K562 (cell line): Measurements from ENCODE around the gene PRRT1. TPM values are rescaled to one million over a fixed set of nuclear protein-coding genes. Genes with fewer than 3 reads are reported as not detected.

Source experiments
- C11orf30 ChIP-seq: fragments of 450-650 bp; IDR thresholded peaks from 2 replicates; pipeline ENCODE4 v1.6.1; 2016; ENCODE audit warnings: low read depth, mild to moderate bottlenecking
- ELF1 ChIP-seq: fragments of 200-800 bp; sonication (Bioruptor generic); IDR thresholded peaks from 2 replicates; pipeline ENCODE4 v1.6.1; 2016; ENCODE audit warnings: missing genetic modification characterization, missing compliant biosample characterization
- FOXP1 ChIP-seq: sonication (generic); formaldehyde crosslinking; IDR thresholded peaks from 2 replicates; pipeline ENCODE4 v1.8.0; 2022; ENCODE audit warnings: mild to moderate bottlenecking, missing genetic modification reagents
- FUS ChIP-seq: fragments of 200-400 bp; formaldehyde crosslinking; optimal IDR thresholded peaks from 2 replicates; pipeline ENCODE3; 2017; ENCODE audit warnings: low read depth, low read length
- HMGN3 ChIP-seq: IDR thresholded peaks from 2 replicates; pipeline ENCODE4 v1.6.1; 2011; ENCODE audit warnings: borderline replicate concordance, low read depth, mild to moderate bottlenecking, mixed read lengths, low read length; ENCODE audit not compliant: insufficient read length; ENCODE audit errors: extremely low read depth
- JUN ChIP-seq, 2 experiments: sonication (generic) in 1 of 2; formaldehyde crosslinking in 1 of 2; IDR thresholded peaks; 2 replicates each; pipeline versions ENCODE4 v1.6.1 to v1.8.0; 2012 to 2022; ENCODE audit warnings: borderline replicate concordance in 2 of 2, mild to moderate bottlenecking in 2 of 2, improper control_type of control experiment in 1 of 2, low read depth in 1 of 2, low read length in 1 of 2, missing genetic modification reagents in 1 of 2
- MBD1 ChIP-seq: fragments of 250-450 bp; sonication (Bioruptor Pico); IDR thresholded peaks from 2 replicates; pipeline ENCODE4 v1.8.0; 2022; ENCODE audit warnings: inconsistent platforms
- MEIS2 ChIP-seq: fragments of 450-650 bp; IDR thresholded peaks from 2 replicates; pipeline ENCODE4 v1.6.1; 2014; ENCODE audit warnings: mild to moderate bottlenecking; ENCODE audit not compliant: partially characterized antibody
- PATZ1 ChIP-seq: fragments of 250-450 bp; sonication (Bioruptor Pico); IDR thresholded peaks from 2 replicates; pipeline ENCODE4 v1.5.0; 2020; ENCODE audit warnings: mild to moderate bottlenecking, borderline replicate concordance
- POLR3A ChIP-seq: IDR thresholded peaks from 2 replicates; pipeline ENCODE4 v1.6.1; 2011; ENCODE audit warnings: borderline replicate concordance, mild to moderate bottlenecking, moderate library complexity; ENCODE audit not compliant: insufficient read length, insufficient read depth; ENCODE audit errors: extremely low read depth
- SIN3A ChIP-seq, 2 experiments: fragments of 150-350 bp in 1 of 2; IDR thresholded peaks; 2 replicates each; pipeline ENCODE4 v1.6.1; 2011 to 2016; ENCODE audit warnings: borderline replicate concordance in 2 of 2, low read depth in 2 of 2, low read length in 2 of 2, mild to moderate bottlenecking in 2 of 2, moderate library complexity in 2 of 2; ENCODE audit not compliant: control insufficient read depth in 1 of 2
- SMAD2 ChIP-seq: fragments of 150-350 bp; IDR thresholded peaks from 2 replicates; pipeline ENCODE4 v1.6.1; 2014; ENCODE audit warnings: low read depth, mild to moderate bottlenecking, low read length
- SMARCA5 ChIP-seq: fragments of 450-650 bp; IDR thresholded peaks from 2 replicates; pipeline ENCODE4 v1.6.1; 2016
- TCF7L2 ChIP-seq: fragments of 150-350 bp; IDR thresholded peaks from 2 replicates; pipeline ENCODE4 v1.6.1; 2016; ENCODE audit warnings: low read depth, mild to moderate bottlenecking, low read length, moderate library complexity
- ZFP1 ChIP-seq: fragments of 450-650 bp; formaldehyde crosslinking; IDR thresholded peaks from 2 replicates; pipeline ENCODE4 v1.4.0; 2020; ENCODE audit warnings: mild to moderate bottlenecking, mixed read lengths
- ZNF121 ChIP-seq: sonication (generic); formaldehyde crosslinking; conservative IDR thresholded peaks from 2 replicates; pipeline ENCODE4 v1.8.0; 2022; ENCODE audit warnings: missing genetic modification reagents
- ZNF224 ChIP-seq: sonication (generic); formaldehyde crosslinking; IDR thresholded peaks from 2 replicates; pipeline ENCODE4 v1.8.0; 2022; ENCODE audit warnings: mild to moderate bottlenecking, missing genetic modification reagents
- ZNF239 ChIP-seq: fragments of 250-450 bp; sonication (Bioruptor Pico); IDR thresholded peaks from 2 replicates; pipeline ENCODE4 v1.4.0; 2020; ENCODE audit warnings: mild to moderate bottlenecking
- ZNF3 ChIP-seq: fragments of 250-450 bp; sonication (Bioruptor Pico); IDR thresholded peaks from 2 replicates; pipeline ENCODE4 v1.5.0; 2021; ENCODE audit warnings: mild to moderate bottlenecking, moderate library complexity
- ZNF384 ChIP-seq: IDR thresholded peaks from 2 replicates; pipeline ENCODE4 v1.6.1; 2012; ENCODE audit warnings: low read depth, low read length, improper control_type of control experiment
- ZNF431 ChIP-seq: sonication (generic); formaldehyde crosslinking; IDR thresholded peaks from 2 replicates; pipeline ENCODE4 v1.8.0; 2022; ENCODE audit warnings: mild to moderate bottlenecking, missing genetic modification reagents
- ZZZ3 ChIP-seq: fragments of 450-650 bp; IDR thresholded peaks from 2 replicates; pipeline ENCODE4 v1.6.1; 2016; ENCODE audit warnings: antibody characterized with exemption, mild to moderate bottlenecking, moderate library complexity
- polyA plus RNA-seq, 8 experiments: library from polyadenylated mRNA; depleted of rRNA in 4 of 8; stranded (reverse) in 5 of 8; unstranded in 3 of 8; fragments of >200 nt; fragmentation: Nextera tagmentation in 2 of 8; fragmentation: Illumina TruSeq in 1 of 8; extraction: Ambion mirVana in 2 of 8; extraction: Trizol in 1 of 8; gene quantifications; 2 replicates each; pipeline versions ENCODE4 v1.2.1 to v1.2.3, GENCODE V29; 2011 to 2014; ENCODE audit warnings: inconsistent platforms in 1 of 8, missing spikeins in 1 of 8
- total RNA-seq, 7 experiments: library from RNA; depleted of rRNA in 6 of 7; stranded (reverse); fragments of >200 nt in 6 of 7; fragmentation: Illumina TruSeq in 2 of 7; extraction: Trizol in 2 of 7; gene quantifications; 2 replicates each; pipeline versions ENCODE4 v1.2.1 to v1.2.3, GENCODE V29; 2011 to 2021; ENCODE audit warnings: low replicate concordance in 1 of 7
- TF ChIP-seq, protein P1 (sequence below): IDR thresholded peaks from 2 replicates; pipeline ENCODE4 v1.6.1; 2016; ENCODE audit warnings: missing genetic modification characterization, missing compliant biosample characterization
- TF ChIP-seq, protein P2 (sequence below): fragments of 450-650 bp; IDR thresholded peaks from 2 replicates; pipeline ENCODE4 v1.6.1; 2014; ENCODE audit warnings: low read depth, mild to moderate bottlenecking, moderate library complexity, borderline replicate concordance

Gene PRRT1
- total and polyA plus RNA-seq, 9 of the 15 experiments (the other 6 are each of a cell fraction or from before 2014, with no cell fraction given), result 0.14 to 3.5 (median 0.41) TPM

DNA sequence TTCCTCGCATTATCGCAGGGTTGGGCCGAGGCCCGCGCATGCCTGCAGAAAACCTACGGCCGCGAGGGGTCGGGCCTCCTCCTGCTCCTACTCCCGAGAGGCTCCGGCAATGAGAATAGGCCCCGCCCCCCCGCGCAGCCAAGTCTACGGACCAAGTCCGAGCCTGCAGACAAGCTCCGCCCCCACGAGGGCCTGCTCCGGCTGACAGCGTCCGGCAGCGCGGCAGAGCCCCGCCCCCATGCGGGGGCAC lies 43.8 kb upstream of the PRRT1 start (continued):
- TF ChIP-seq SIN3A (IDR thresholded peaks at IDR 0.05; ENCODE audit: borderline replicate concordance in 2 of 2, control insufficient read depth in 1 of 2, low read depth in 2 of 2, low read length in 2 of 2), result no peak; a peak in 1 of 4 replicates
- no peak for TF ChIP-seq C11orf30
- TF ChIP-seq HMGN3, result peak; percentile 99
- no peak for TF ChIP-seq MBD1 (CRISPR knock-in tag)
- no peak for TF ChIP-seq ZFP1
- TF ChIP-seq ZNF224, result no peak
- TF ChIP-seq ZNF3 (CRISPR knock-in tag), result no peak
- TF ChIP-seq, protein P1, sequence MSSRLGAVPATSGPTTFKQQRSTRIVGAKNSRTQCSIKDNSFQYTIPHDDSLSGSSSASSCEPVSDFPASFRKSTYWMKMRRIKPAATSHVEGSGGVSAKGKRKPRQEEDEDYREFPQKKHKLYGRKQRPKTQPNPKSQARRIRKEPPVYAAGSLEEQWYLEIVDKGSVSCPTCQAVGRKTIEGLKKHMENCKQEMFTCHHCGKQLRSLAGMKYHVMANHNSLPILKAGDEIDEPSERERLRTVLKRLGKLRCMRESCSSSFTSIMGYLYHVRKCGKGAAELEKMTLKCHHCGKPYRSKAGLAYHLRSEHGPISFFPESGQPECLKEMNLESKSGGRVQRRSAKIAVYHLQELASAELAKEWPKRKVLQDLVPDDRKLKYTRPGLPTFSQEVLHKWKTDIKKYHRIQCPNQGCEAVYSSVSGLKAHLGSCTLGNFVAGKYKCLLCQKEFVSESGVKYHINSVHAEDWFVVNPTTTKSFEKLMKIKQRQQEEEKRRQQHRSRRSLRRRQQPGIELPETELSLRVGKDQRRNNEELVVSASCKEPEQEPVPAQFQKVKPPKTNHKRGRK (tag), result no peak
- no peak for TF ChIP-seq FUS
- TF ChIP-seq, protein P2, sequence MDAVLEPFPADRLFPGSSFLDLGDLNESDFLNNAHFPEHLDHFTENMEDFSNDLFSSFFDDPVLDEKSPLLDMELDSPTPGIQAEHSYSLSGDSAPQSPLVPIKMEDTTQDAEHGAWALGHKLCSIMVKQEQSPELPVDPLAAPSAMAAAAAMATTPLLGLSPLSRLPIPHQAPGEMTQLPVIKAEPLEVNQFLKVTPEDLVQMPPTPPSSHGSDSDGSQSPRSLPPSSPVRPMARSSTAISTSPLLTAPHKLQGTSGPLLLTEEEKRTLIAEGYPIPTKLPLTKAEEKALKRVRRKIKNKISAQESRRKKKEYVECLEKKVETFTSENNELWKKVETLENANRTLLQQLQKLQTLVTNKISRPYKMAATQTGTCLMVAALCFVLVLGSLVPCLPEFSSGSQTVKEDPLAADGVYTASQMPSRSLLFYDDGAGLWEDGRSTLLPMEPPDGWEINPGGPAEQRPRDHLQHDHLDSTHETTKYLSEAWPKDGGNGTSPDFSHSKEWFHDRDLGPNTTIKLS, result no peak
- TF ChIP-seq POLR3A, result no peak
- no peak for TF ChIP-seq SMAD2
- TF ChIP-seq ZNF431 (CRISPR knock-in tag), result no peak
- peak; percentile 92 for TF ChIP-seq MEIS2
- no peak for TF ChIP-seq SMARCA5
- TF ChIP-seq TCF7L2, result no peak
- no peak for TF ChIP-seq ZNF121 (CRISPR knock-in tag)
- TF ChIP-seq ELF1 (tag), result no peak
- no peak for TF ChIP-seq FOXP1 (CRISPR knock-in tag)
- no peak for TF ChIP-seq PATZ1 (CRISPR knock-in tag)
- no peak for TF ChIP-seq ZNF239 (CRISPR knock-in tag)
- TF ChIP-seq ZZZ3, result no peak
- peak; percentile 18; the same call in 1 of the 2 replicates for TF ChIP-seq ZNF384
- TF ChIP-seq JUN (IDR thresholded peaks at IDR 0.05; ENCODE audit: borderline replicate concordance, low read depth, low read length), result no peak
- no peak for TF ChIP-seq JUN (CRISPR knock-in tag; IDR thresholded peaks at IDR 0.05; ENCODE audit: borderline replicate concordance)
